Keratinocyte (primary cell): ENCODE data around the gene ILKAP. TPM values are rescaled to one million over a fixed set of nuclear protein-coding genes. Genes with fewer than 3 reads are reported as not detected.

Source experiments
- DNase-seq: peaks from one replicate; pipeline ENCODE4 v3.0.0-alpha.2; 2011; ENCODE audit warnings: low read depth, missing footprints, low spot score
- FAIRE-seq: peaks from 2 replicates; lab custom pipeline; 2011; peaks lifted over from hg19 to GRCh38; lab: Jason Lieb, UNC
- H2AFZ ChIP-seq: 2 replicates; pipeline ENCODE4 v1.6.0; 2012; ENCODE audit warnings: low read length, control low read depth, inconsistent platforms; ENCODE audit not compliant: control insufficient read depth
- H3K27ac ChIP-seq: 2 replicates; pipeline ENCODE4 v1.5.1; 2011; ENCODE audit warnings: low read length; ENCODE audit not compliant: control insufficient read depth, insufficient read depth
- H3K27me3 ChIP-seq: 3 replicates; pipeline ENCODE4 v1.6.0; 2011; ENCODE audit warnings: low read length; ENCODE audit not compliant: control insufficient read depth, insufficient read depth; ENCODE audit errors: extremely low read depth
- H3K36me3 ChIP-seq, 2 experiments: 2 replicates in 1 of 2; 3 replicates in 1 of 2; pipeline ENCODE4 v1.5.1; 2011; ENCODE audit warnings: low read length in 2 of 2, mild to moderate bottlenecking in 1 of 2; ENCODE audit not compliant: control insufficient read depth in 2 of 2, insufficient read depth in 2 of 2; ENCODE audit errors: extremely low read depth in 1 of 2
- H3K4me1 ChIP-seq: 3 replicates; pipeline ENCODE4 v1.5.1; 2011; ENCODE audit warnings: low read length; ENCODE audit not compliant: control insufficient read depth, insufficient read depth; ENCODE audit errors: extremely low read depth
- H3K4me2 ChIP-seq: 3 replicates; pipeline ENCODE4 v1.6.0; 2011; ENCODE audit warnings: low read depth, low read length; ENCODE audit not compliant: control insufficient read depth, insufficient read depth; ENCODE audit errors: extremely low read depth
- H3K4me3 ChIP-seq, 3 experiments: fragments of 200-600 bp in 1 of 3; sonication (generic) in 1 of 3; 2 replicates in 2 of 3; 3 replicates in 1 of 3; pipeline ENCODE4 v1.5.1; 2011 to 2016; ENCODE audit warnings: low read length in 3 of 3, mild to moderate bottlenecking in 3 of 3, control low read depth in 2 of 3, inconsistent platforms in 1 of 3, low read depth in 1 of 3, mixed read lengths in 1 of 3, mixed run types in 1 of 3, moderate library complexity in 1 of 3; ENCODE audit not compliant: control insufficient read depth in 2 of 3, insufficient read depth in 2 of 3; ENCODE audit errors: extremely low read depth in 1 of 3
- H3K79me2 ChIP-seq: 2 replicates; pipeline ENCODE4 v1.6.0; 2012; ENCODE audit warnings: low read length; ENCODE audit not compliant: control insufficient read depth, insufficient read depth
- H3K9ac ChIP-seq: 3 replicates; pipeline ENCODE4 v1.6.0; 2011; ENCODE audit warnings: low read length; ENCODE audit not compliant: control insufficient read depth, insufficient read depth; ENCODE audit errors: extremely low read depth
- H3K9me1 ChIP-seq: 3 replicates; pipeline ENCODE4 v1.6.0; 2011; ENCODE audit warnings: low read length; ENCODE audit not compliant: control insufficient read depth, insufficient read depth; ENCODE audit errors: extremely low read depth
- H3K9me3 ChIP-seq: 2 replicates; pipeline ENCODE4 v1.5.1; 2012; ENCODE audit warnings: low read depth, low read length; ENCODE audit not compliant: control insufficient read depth
- H4K20me1 ChIP-seq: 3 replicates; pipeline ENCODE4 v1.6.0; 2011; ENCODE audit warnings: low read length; ENCODE audit not compliant: control insufficient read depth, insufficient read depth; ENCODE audit errors: extremely low read depth
- CTCF ChIP-seq, 3 experiments: IDR thresholded peaks in 1 of 3; conservative IDR thresholded peaks in 1 of 3; optimal IDR thresholded peaks in 1 of 3; 2 replicates in 2 of 3; 3 replicates in 1 of 3; pipeline versions ENCODE3 to v1.5.1; 2011; ENCODE audit warnings: low read length in 3 of 3, mild to moderate bottlenecking in 3 of 3, moderate library complexity in 2 of 3, control low read depth in 1 of 3, inconsistent platforms in 1 of 3; ENCODE audit not compliant: insufficient read depth in 2 of 3; ENCODE audit errors: extremely low read depth in 1 of 3
- EZH2 ChIP-seq: IDR thresholded peaks from one replicate; pipeline ENCODE4 v1.6.1; 2012; ENCODE audit warnings: inconsistent platforms, mild to moderate bottlenecking, low read length, moderate library complexity
- dilution Hi-C: fragments of 300-500 bp; cut with MboI; formaldehyde crosslinking; loops from one replicate; pipeline ENCODE4 v1.7.0; 2020; ENCODE audit warnings: low sequenced_read_pairs; ENCODE audit not compliant: extremely low pct_ligation_motif_present
- polyA plus RNA-seq, 5 experiments: library from polyadenylated mRNA; depleted of rRNA in 3 of 5; stranded (reverse) in 3 of 5; stranded (forward) in 1 of 5; unstranded in 1 of 5; fragments of >200 nt; gene quantifications; 1 replicate in 1 of 5; 2 replicates in 3 of 5; 3 replicates in 1 of 5; pipeline versions ENCODE4 v1.2.1 to v1.2.3, GENCODE V29; 2011 to 2012; ENCODE audit warnings: missing spikeins in 2 of 5, low read depth in 1 of 5, low replicate concordance in 1 of 5

The ILKAP gene
- polyA plus RNA-seq, 1 donor (not counting 4 experiments of a cell fraction or from before 2014, with no cell fraction given), result 39.1 TPM

GRCh38 chr2:238151205-238151604 lies 52.3 kb downstream of the ILKAP start:
- no peak overlapping the region for H3K9ac ChIP-seq
- no peak for FAIRE-seq
- no peaks in the 10 kb centered on the region for H4K20me1 ChIP-seq
- no peak overlapping the region for H3K4me2 ChIP-seq
- H3K27ac ChIP-seq, result no peak overlapping the region
- no peaks in the 10 kb centered on the region for H3K36me3 ChIP-seq
- no peaks in the 10 kb centered on the region for H3K79me2 ChIP-seq
- H3K9me3 ChIP-seq, result no peaks in the 10 kb centered on the region
- TF ChIP-seq EZH2, result no peak
- no peak for TF ChIP-seq CTCF (optimal IDR thresholded peaks at IDR 0.05 in 1 of 3, IDR thresholded peaks at IDR 0.05 in 1 of 3, conservative IDR thresholded peaks at IDR 0.05 in 1 of 3; ENCODE audit: extremely low read depth in 1 of 3, insufficient read depth in 2 of 3, low read length in 3 of 3)
- H2AFZ ChIP-seq, result no peak overlapping the region
- no peaks in the 10 kb centered on the region for H3K9me1 ChIP-seq
- no peaks in the 10 kb centered on the region for H3K4me1 ChIP-seq
- no peak for DNase-seq
- no peak overlapping the region for H3K4me3 ChIP-seq
- no peaks in the 10 kb centered on the region for H3K27me3 ChIP-seq
- dilution Hi-C loops, result no loop called here

- no peak for FAIRE-seq
- dilution Hi-C loops, result no loop called here
- no peak for DNase-seq
Observed at GRCh38 chr2:238150686-238151085, 52.8 kb downstream of the ILKAP start.

More at GRCh38 chr2:238150686-238151085, 52.8 kb downstream of the ILKAP start:
- H3K4me3 ChIP-seq, result no peak overlapping the region
- H3K79me2 ChIP-seq, result no peaks in the 10 kb centered on the region
- H3K36me3 ChIP-seq, result no peaks in the 10 kb centered on the region
- no peaks in the 10 kb centered on the region for H3K9me3 ChIP-seq
- no peak overlapping the region for H3K4me2 ChIP-seq
- no peaks in the 10 kb centered on the region for H3K9me1 ChIP-seq
- H3K27ac ChIP-seq, result no peak overlapping the region
- H3K27me3 ChIP-seq, result no peaks in the 10 kb centered on the region
- no peak overlapping the region for H2AFZ ChIP-seq
- TF ChIP-seq EZH2, result no peak
- TF ChIP-seq CTCF (optimal IDR thresholded peaks at IDR 0.05 in 1 of 3, IDR thresholded peaks at IDR 0.05 in 1 of 3, conservative IDR thresholded peaks at IDR 0.05 in 1 of 3; ENCODE audit: extremely low read depth in 1 of 3, insufficient read depth in 2 of 3, low read length in 3 of 3), result no peak
- H3K4me1 ChIP-seq, result no peaks in the 10 kb centered on the region
- no peak overlapping the region for H3K9ac ChIP-seq
- H4K20me1 ChIP-seq, result no peaks in the 10 kb centered on the region
